OCI-M1 (cell line): ENCODE results near the gene ARHGAP45.

Experiments used
- DNase-seq: peaks from one replicate; lab custom pipeline; 2025; lab: John Stamatoyannopoulos, UW

ARHGAP45 gene

GRCh38 chr19:1133471-1133929, 66.5 kb downstream of the ARHGAP45 start:
- DNase-seq: peak; percentile 2

- DNase-seq: no peak
Measured at GRCh38 chr19:1134431-1134830, 67.5 kb downstream of the ARHGAP45 start.

DNA sequence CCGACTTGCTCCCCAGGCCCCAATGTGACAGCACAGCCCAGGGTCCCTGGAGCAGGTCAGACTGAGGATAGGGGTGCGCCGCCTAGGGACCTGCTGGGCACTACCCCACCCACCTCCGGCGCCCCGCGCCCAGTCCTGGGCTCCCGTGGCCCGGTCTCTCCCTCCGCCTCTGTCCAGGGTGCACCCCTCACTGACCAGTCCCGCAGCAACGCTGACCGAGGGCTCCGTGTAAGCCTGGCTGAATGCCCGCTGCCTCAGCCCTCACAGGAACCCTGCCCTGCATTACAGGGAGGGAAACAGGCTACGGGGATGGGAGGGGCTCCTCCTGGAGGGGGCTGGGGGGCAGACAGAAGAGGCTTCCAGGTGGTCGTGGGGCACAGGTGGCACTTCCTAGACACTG, 68.5 kb downstream of the ARHGAP45 start:
- DNase-seq: no peak

GRCh38 chr19:1136201-1136600, 69.2 kb downstream of the ARHGAP45 start:
- DNase-seq: no peak
